ENCODE results near the gene C2orf76. TPM values are rescaled to one million over a fixed set of nuclear protein-coding genes. Genes with fewer than 3 reads are reported as not detected.
"Not testable (repeated sequence)": the region's sequence is repeated elsewhere in the genome, so short reads cannot be mapped to it uniquely, and the experiment has no call there.

C2orf76 gene
- total and polyA plus RNA-seq, 7 experiments from 2014 or later = 5.1 to 19.2 (median 9.1) TPM

DNA sequence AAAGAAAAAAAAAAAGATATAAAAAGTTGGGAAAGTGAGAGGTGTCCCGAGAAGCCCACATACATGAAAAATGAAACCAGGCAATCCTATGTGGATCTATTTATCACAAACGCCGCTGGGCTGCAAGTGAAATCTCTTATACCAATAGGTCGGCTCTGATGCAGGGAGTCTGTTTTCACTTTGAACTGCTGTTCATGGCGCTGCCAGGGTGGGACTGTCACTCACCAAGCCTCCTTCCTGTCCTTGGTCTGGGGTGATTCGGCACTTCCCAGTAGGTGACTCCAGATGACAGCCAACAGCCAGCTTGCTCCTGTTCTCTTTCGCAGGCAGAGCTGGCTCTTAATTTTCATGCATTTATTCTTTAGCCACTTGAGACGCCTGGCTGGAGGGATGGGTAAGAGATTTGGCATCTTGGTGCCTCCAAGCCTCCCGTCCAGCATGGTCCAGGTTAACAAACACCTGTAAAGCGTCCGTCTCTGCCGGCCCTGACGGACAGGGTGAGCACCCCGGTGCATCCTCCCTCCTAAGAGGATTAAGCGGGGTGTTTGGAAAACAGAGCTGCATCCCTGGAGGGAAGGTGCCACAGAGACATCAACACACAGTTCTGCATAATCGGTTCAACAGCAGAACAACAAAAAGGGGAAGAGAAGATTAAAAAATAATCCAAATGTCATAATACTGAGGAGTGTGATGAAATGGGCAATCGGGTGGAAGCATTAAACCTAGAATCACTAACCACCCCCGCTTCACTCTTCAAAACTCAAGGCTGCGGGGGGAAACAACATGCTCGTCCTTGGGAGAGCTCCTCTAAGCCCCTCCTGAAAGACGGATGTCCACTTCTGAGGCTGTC, 84.3 kb downstream of the C2orf76 start:
- H3K27me3 Mint-ChIP-seq = no peaks in the 10 kb centered on the region
- POLR2A ChIA-PET = no interaction called here

DNA sequence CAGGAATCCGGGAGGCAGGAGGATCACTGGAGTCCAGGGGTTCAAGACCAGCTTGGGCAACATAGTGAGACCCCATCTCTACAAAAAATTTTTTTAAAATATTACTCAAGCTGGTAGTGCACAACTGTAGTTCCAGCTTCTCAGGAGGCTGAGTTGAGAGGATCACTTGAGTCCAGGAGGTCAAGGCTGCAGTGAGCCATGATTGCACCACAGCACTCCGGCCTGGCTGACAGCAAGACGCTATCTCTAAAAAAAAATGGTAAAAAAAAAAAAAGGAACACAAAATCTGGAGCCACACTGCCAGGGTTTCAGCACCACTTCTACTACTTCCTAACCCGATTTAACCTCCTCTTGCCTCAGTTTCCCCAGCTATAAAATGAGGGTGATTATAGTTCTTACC, 86.0 kb downstream of the C2orf76 start:
- H3K9me3 Mint-ChIP-seq = no peaks in the 10 kb centered on the region
- H3K36me3 ChIP-seq (ENCODE audit: control insufficient read depth in 2 of 3, insufficient read depth in 3 of 3, low read length in 3 of 3) = no peaks in the 10 kb centered on the region
- H3K27me3 Mint-ChIP-seq = no peaks in the 10 kb centered on the region
- ATAC-seq = no peak
- ChIA-PET CTCF (no interaction called here), POLR2A (no interaction called here)
- H3K9me3 ChIP-seq (ENCODE audit: control insufficient read depth in 2 of 3, low read length in 3 of 3) = no peaks in the 10 kb centered on the region
- H3K4me3 ChIP-seq (ENCODE audit: low read length) = no peak overlapping the region
- intact Hi-C loops (cut with micrococcal nuclease) = no loop called here
- DNase-seq = no peak
- H3K36me3 Mint-ChIP-seq = peaks cover 0 to 11% (median 2%) of the 10 kb centered on the region in 5 donors
- no peak overlapping the region for H3K4me3 Mint-ChIP-seq
- no peak overlapping the region for H3K27ac Mint-ChIP-seq
- no peaks in the 10 kb centered on the region for H3K4me1 ChIP-seq (ENCODE audit: control insufficient read depth in 2 of 2, insufficient read depth in 2 of 2, low read length in 2 of 2)
- peaks cover 0 to 2% (median 0%) of the 10 kb centered on the region in 7 donors for H3K4me1 Mint-ChIP-seq
- no peaks in the 10 kb centered on the region for H3K27me3 ChIP-seq (ENCODE audit: control insufficient read depth in 2 of 2, insufficient read depth in 2 of 2, low read length in 2 of 2)
- H3K27ac ChIP-seq (ENCODE audit: low read depth, low read length) = no peak overlapping the region

More for the DNA sequence above, 84.3 kb downstream of the C2orf76 start:
- intact Hi-C loops (cut with micrococcal nuclease) = no loop called here
- ATAC-seq = peak; percentile 39
- H3K4me1 Mint-ChIP-seq = peaks cover 0 to 2% (median 0%) of the 10 kb centered on the region in 7 donors
- peaks cover 0 to 14% (median 4%) of the 10 kb centered on the region in 5 donors for H3K36me3 Mint-ChIP-seq
- Histone ChIP-seq H3K27me3 (ENCODE audit: control insufficient read depth in 2 of 2, insufficient read depth in 2 of 2, low read length in 2 of 2) (no peaks in the 10 kb centered on the region), H3K4me1 (ENCODE audit: control insufficient read depth in 2 of 2, insufficient read depth in 2 of 2, low read length in 2 of 2) (no peaks in the 10 kb centered on the region), H3K9me3 (ENCODE audit: control insufficient read depth in 2 of 3, low read length in 3 of 3) (no peaks in the 10 kb centered on the region), H3K4me3 (ENCODE audit: low read length) (no peak overlapping the region), H3K36me3 (ENCODE audit: control insufficient read depth in 2 of 3, insufficient read depth in 3 of 3, low read length in 3 of 3) (no peaks in the 10 kb centered on the region), H3K27ac (ENCODE audit: low read depth, low read length) (no peak overlapping the region)
- CTCF ChIA-PET = interaction anchor here (0.5 kb wide), 1 partner anchor 21 kb away, joined by 3 read pairs; no protein-coding TSS in a partner anchor
- H3K9me3 Mint-ChIP-seq = no peaks in the 10 kb centered on the region
- no peak overlapping the region for H3K4me3 Mint-ChIP-seq
- peak overlapping the region in 1 of 9 donors; percentile 29 for H3K27ac Mint-ChIP-seq
- no peak for DNase-seq

DNA sequence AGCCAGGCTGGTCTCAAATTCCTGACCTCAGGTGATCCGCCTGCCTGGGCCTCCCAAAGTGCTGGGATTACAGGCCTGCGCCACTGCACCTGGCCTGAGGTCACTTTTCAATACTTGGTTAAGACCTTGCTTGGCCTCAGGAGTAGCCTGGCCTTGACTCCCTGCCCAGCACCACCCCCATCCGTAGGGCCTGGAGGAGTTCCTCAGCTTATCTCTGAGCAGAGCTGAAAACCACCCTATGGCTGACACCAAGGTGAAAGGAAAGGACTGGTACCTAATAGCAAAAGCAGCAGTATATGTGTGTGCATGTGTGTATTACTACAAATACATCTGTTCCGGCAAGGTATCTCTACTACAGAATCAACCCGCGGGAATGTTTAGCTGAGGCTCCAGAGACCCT, 87.0 kb downstream of the C2orf76 start:
- Histone ChIP-seq H3K27me3 (ENCODE audit: control insufficient read depth in 2 of 2, insufficient read depth in 2 of 2, low read length in 2 of 2) (no peaks in the 10 kb centered on the region), H3K27ac (ENCODE audit: low read depth, low read length) (no peak overlapping the region), H3K4me1 (ENCODE audit: control insufficient read depth in 2 of 2, insufficient read depth in 2 of 2, low read length in 2 of 2) (no peaks in the 10 kb centered on the region), H3K36me3 (ENCODE audit: control insufficient read depth in 2 of 3, insufficient read depth in 3 of 3, low read length in 3 of 3) (no peaks in the 10 kb centered on the region), H3K4me3 (ENCODE audit: low read length) (no peak overlapping the region), H3K9me3 (ENCODE audit: control insufficient read depth in 2 of 3, low read length in 3 of 3) (no peaks in the 10 kb centered on the region)
- CTCF ChIA-PET = interaction anchor here (0.6 kb wide), 1 partner anchor 10 kb away, joined by 3 read pairs; no protein-coding TSS in a partner anchor
- no peaks in the 10 kb centered on the region for H3K9me3 Mint-ChIP-seq
- POLR2A ChIA-PET = no interaction called here
- no peak for ATAC-seq
- no peaks in the 10 kb centered on the region for H3K27me3 Mint-ChIP-seq
- intact Hi-C loops (cut with micrococcal nuclease) = no loop called here
- peaks cover 0 to 11% (median 0%) of the 10 kb centered on the region in 5 donors for H3K36me3 Mint-ChIP-seq
- DNase-seq = no peak
- peaks cover 0 to 2% (median 0%) of the 10 kb centered on the region in 7 donors for H3K4me1 Mint-ChIP-seq
- H3K27ac Mint-ChIP-seq = no peak overlapping the region
- H3K4me3 Mint-ChIP-seq = no peak overlapping the region

DNA sequence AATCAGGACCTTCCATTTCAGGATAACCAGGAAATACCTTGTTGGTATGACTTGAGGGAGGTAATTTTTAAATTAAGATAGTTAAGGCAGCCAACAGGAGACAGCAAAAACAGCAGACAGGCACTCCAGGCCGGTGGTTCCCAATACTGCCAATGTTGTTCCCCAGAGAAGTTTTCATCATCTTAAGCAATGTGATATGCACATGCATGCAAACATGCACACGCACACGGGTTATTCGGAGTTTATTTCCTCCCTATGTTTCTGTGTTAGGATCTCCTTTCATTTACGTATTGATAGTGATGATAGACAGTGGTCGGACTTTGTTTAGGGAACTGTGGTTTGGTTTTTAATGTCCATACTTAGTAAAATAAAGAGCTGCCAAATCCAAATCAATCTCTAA, 87.7 kb downstream of the C2orf76 start:
- Mint-ChIP-seq H3K9me3 (peaks cover 0 to 3% (median 0%) of the 10 kb centered on the region in 11 donors), H3K4me1 (peaks cover 0 to under 1% (median 0%) of the 10 kb centered on the region in 7 donors), H3K4me3 (no peak overlapping the region), H3K36me3 (peaks cover 0 to 11% (median 0%) of the 10 kb centered on the region in 5 donors), H3K27ac (no peak overlapping the region), H3K27me3 (no peaks in the 10 kb centered on the region)
- H3K36me3 ChIP-seq (ENCODE audit: control insufficient read depth in 2 of 3, insufficient read depth in 3 of 3, low read length in 3 of 3) = no peaks in the 10 kb centered on the region
- no peaks in the 10 kb centered on the region for H3K27me3 ChIP-seq (ENCODE audit: control insufficient read depth in 2 of 2, insufficient read depth in 2 of 2, low read length in 2 of 2)
- H3K27ac ChIP-seq (ENCODE audit: low read depth, low read length) = no peak overlapping the region
- ATAC-seq (no peak), DNase-seq (no peak)
- ChIA-PET CTCF (interaction anchor here (0.6 kb wide), 1 partner anchor 11 kb away, joined by 3 read pairs; no protein-coding TSS in a partner anchor), POLR2A (no interaction called here)
- H3K4me1 ChIP-seq (ENCODE audit: control insufficient read depth in 2 of 2, insufficient read depth in 2 of 2, low read length in 2 of 2) = no peaks in the 10 kb centered on the region
- no peaks in the 10 kb centered on the region for H3K9me3 ChIP-seq (ENCODE audit: control insufficient read depth in 2 of 3, low read length in 3 of 3)
- intact Hi-C loops (cut with micrococcal nuclease) = no loop called here
- H3K4me3 ChIP-seq (ENCODE audit: low read length) = no peak overlapping the region

DNA sequence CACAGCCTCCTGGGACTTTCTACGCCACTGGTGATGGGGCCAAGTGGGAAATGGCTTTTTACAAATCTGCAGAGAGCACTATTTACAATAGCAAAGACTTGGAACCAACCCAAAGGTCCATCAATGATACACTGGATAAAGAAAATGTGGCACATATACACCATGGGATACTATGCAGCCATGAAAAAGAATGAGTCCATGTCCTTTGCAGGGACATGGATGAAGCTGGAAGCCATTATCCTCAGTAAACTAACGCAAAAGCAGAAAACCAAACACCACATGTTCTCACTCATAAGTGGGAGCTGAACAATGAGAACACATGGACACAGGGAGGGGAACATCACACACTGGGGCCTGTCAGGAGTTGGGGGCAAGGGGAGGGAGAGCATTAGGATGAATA, 88.2 kb downstream of the C2orf76 start:
- H3K36me3 Mint-ChIP-seq = peaks cover 0 to 11% (median 0%) of the 10 kb centered on the region in 5 donors
- H3K27ac ChIP-seq (ENCODE audit: low read depth, low read length); DNase-seq; H3K36me3 ChIP-seq (ENCODE audit: control insufficient read depth in 2 of 3, insufficient read depth in 3 of 3, low read length in 3 of 3); intact Hi-C loops (cut with micrococcal nuclease); CTCF ChIA-PET; H3K27me3 ChIP-seq (ENCODE audit: control insufficient read depth in 2 of 2, insufficient read depth in 2 of 2, low read length in 2 of 2); H3K4me1 Mint-ChIP-seq; POLR2A ChIA-PET; H3K27me3 Mint-ChIP-seq; H3K4me3 Mint-ChIP-seq; H3K9me3 Mint-ChIP-seq; H3K9me3 ChIP-seq (ENCODE audit: control insufficient read depth in 2 of 3, low read length in 3 of 3); H3K4me3 ChIP-seq (ENCODE audit: low read length); H3K27ac Mint-ChIP-seq; ATAC-seq; H3K4me1 ChIP-seq (ENCODE audit: control insufficient read depth in 2 of 2, insufficient read depth in 2 of 2, low read length in 2 of 2): not testable (repeated sequence)

DNA sequence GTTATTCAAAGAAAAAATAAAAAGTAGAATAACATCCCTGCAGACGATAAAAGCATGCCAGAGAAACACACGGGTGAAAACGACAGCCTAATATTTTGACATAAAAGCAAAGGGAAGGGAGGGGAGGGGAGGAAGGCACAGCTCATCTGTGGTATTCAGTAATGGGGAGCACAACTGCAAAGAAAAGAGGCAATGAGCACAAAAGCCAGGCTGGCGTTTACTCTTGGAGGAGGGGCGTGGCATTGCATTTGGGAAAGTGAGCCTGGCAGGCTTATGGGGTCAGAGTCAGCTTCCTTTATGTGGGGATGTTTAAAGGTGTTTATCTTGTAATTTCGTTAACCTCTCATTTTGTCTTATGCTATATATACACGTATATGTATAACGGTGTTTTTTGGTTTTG, 89.8 kb downstream of the C2orf76 start:
- Histone ChIP-seq H3K36me3 (ENCODE audit: control insufficient read depth in 2 of 3, insufficient read depth in 3 of 3, low read length in 3 of 3) (no peaks in the 10 kb centered on the region), H3K4me3 (ENCODE audit: low read length) (no peak overlapping the region), H3K4me1 (ENCODE audit: control insufficient read depth in 2 of 2, insufficient read depth in 2 of 2, low read length in 2 of 2) (no peaks in the 10 kb centered on the region), H3K9me3 (ENCODE audit: control insufficient read depth in 2 of 3, low read length in 3 of 3) (no peaks in the 10 kb centered on the region), H3K27ac (ENCODE audit: low read depth, low read length) (no peak overlapping the region), H3K27me3 (ENCODE audit: control insufficient read depth in 2 of 2, insufficient read depth in 2 of 2, low read length in 2 of 2) (no peaks in the 10 kb centered on the region)
- Mint-ChIP-seq H3K9me3 (peaks cover 0 to 10% (median 0%) of the 10 kb centered on the region in 11 donors), H3K27me3 (no peaks in the 10 kb centered on the region), H3K4me1 (no peaks in the 10 kb centered on the region), H3K36me3 (peaks cover 0 to 7% (median 0%) of the 10 kb centered on the region in 5 donors), H3K4me3 (no peak overlapping the region), H3K27ac (no peak overlapping the region)
- CTCF ChIA-PET = no interaction called here
- POLR2A ChIA-PET = no interaction called here
- intact Hi-C loops (cut with micrococcal nuclease) = no loop called here
- no peak for DNase-seq
- no peak for ATAC-seq

DNA sequence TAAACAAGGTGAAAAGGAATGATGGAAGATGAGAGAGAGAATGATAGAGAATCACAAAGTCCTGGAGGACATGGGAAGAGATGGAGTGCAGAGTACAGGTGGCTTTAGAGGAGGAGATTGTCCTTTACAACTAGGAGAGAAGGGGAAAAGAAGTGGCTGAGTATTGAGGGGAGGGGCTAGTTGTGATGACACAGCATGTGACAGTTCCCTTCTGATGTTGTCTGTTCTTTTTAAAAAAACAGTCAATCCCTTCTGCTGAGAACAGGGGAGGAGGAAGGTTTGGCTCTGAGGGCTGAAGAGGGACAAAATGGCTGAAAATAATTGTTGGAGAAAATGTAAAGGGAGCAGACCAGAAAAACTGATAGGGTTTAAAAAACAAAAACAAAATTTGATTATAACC, 99.0 kb downstream of the C2orf76 start:
- Histone ChIP-seq H3K9me3 (ENCODE audit: control insufficient read depth in 2 of 3, low read length in 3 of 3) (no peaks in the 10 kb centered on the region), H3K4me3 (ENCODE audit: low read length) (no peak overlapping the region), H3K4me1 (ENCODE audit: control insufficient read depth in 2 of 2, insufficient read depth in 2 of 2, low read length in 2 of 2) (no peaks in the 10 kb centered on the region), H3K36me3 (ENCODE audit: control insufficient read depth in 2 of 3, insufficient read depth in 3 of 3, low read length in 3 of 3) (no peaks in the 10 kb centered on the region), H3K27ac (ENCODE audit: low read depth, low read length) (no peak overlapping the region), H3K27me3 (ENCODE audit: control insufficient read depth in 2 of 2, insufficient read depth in 2 of 2, low read length in 2 of 2) (no peaks in the 10 kb centered on the region)
- Mint-ChIP-seq H3K36me3 (peaks cover 0 to 8% (median 4%) of the 10 kb centered on the region in 5 donors), H3K27ac (peak overlapping the region in 1 of 9 donors; percentile 63), H3K4me1 (peaks cover 0 to 2% (median 0%) of the 10 kb centered on the region in 7 donors), H3K9me3 (peaks cover 0 to 8% (median 0%) of the 10 kb centered on the region in 11 donors), H3K27me3 (peaks cover 0 to 10% (median 4%) of the 10 kb centered on the region in 5 donors), H3K4me3 (no peak overlapping the region)
- intact Hi-C loops (cut with micrococcal nuclease) = no loop called here
- DNase-seq (no peak), ATAC-seq (no peak)
- CTCF ChIA-PET = no interaction called here
- POLR2A ChIA-PET = no interaction called here

All from naive thymus-derived CD4-positive, alpha-beta T cell (primary cell).